Measurements from ENCODE around the gene TIMP2.
"Not testable (repeated sequence)": the region's sequence is repeated elsewhere in the genome, so short reads cannot be mapped to it uniquely, and the experiment has no call there.

The TIMP2 gene

DNA sequence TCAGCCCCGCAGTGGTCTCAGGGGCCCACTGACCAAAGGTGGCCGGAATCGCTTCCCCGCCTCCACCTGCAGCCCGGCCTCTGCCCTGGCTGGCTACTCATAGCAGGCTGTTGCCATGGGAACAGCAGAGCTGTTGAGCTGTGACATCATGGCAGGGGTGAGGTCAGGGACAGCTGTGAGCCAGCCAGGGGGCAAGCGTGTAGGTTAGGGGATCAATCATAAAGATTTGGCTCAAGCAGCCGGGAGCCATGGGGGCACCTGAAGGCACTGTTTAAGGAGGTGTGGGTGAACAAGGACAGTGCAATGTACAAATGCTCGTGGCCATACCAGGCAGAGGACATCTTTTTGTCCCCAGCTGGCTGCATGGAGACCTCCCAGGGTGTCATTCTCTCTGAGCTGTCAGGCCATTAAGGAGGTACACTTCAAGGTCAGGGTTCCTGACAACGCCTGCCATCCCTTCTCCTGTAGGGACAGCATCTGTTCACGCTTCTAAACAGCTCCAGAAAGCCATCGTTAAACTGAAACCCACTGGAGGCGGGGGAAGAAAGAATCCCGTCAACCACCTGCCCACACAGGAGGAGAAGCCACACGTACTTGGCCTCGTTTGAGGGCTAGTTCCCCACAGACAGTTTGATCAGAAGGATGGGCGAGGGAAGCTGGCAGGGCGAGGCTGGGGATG, 21.9 kb downstream of the TIMP2 start, which contains the start of gene CEP295NL:
TSS of gene CEP295NL (minus strand) at position 101 of the 679 bp plus-strand sequence. CDS start 1,373 bp downstream, outside the sequence.
- DNase-seq = peak; percentile 90

DNA sequence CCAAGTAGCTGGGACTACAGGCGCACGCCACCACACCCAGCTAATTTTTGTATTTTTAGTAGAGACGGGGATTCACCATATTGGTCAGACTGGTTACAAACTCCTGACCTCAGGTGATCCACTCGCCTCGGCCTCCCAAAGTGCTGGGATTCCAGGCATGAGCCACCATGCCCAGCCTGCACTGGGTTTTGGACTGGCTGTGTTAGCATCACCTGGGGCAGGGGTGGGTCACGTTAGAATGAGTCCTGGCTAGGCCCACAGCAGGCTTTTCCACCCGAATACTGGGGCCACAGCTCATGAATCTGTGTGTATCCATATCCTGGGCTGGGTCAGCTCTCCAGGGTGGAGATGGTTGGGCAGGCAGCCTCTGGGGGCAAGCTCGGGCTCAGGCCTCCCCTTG, 23.0 kb downstream of the TIMP2 start:
- not testable (repeated sequence) for DNase-seq

- DNase-seq = no peak
Observed at GRCh38 chr17:78901806-78902205, 23.4 kb downstream of the TIMP2 start.

- no peak for DNase-seq
Observed at GRCh38 chr17:78900816-78901215, 24.4 kb downstream of the TIMP2 start.

DNA sequence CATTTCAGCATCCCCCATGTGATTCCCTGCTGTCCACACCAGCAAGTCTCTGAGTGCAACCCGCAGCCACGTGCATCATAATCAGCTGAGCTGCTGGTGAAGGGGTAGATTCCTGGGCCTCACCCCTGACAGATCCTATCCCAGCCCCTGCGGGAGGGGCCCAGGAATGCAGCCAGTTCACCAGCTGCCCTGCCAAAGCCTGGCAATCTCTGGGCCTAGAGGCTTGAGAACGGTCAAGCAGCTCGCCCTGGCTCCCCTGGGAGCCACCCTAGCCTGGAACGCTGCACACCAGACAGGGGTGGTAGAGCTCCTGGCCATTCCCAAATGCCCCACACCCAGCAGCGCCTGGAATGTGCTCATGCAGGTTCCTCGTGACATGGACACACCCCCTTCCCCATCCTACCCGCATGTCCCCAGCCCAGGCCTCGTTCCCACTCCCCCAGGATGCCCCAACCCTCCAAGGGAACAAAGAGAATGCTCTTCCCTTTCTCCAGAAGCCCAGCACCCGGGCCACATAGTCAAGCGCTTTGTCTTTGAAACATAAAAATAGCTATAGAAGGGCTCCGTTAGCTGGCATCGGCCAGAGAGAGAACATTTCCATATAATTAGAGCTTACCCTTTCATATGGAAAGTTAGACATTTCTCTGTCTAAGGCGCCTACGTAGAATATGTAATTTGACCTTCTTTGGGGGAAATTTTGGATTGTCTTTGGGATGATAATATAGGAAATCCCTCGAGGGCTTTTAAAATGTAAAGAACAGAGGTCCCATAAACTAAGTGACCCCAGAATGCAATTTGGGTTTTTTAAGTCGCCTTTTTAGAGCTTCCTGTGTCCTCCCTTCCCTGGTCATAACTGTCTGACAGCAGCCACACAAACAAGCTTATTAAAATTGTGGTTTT, 25.6 kb downstream of the TIMP2 start:
- no peak for DNase-seq

GRCh38 chr17:78898947-78899346, 26.2 kb downstream of the TIMP2 start:
- no peak for DNase-seq

DNA sequence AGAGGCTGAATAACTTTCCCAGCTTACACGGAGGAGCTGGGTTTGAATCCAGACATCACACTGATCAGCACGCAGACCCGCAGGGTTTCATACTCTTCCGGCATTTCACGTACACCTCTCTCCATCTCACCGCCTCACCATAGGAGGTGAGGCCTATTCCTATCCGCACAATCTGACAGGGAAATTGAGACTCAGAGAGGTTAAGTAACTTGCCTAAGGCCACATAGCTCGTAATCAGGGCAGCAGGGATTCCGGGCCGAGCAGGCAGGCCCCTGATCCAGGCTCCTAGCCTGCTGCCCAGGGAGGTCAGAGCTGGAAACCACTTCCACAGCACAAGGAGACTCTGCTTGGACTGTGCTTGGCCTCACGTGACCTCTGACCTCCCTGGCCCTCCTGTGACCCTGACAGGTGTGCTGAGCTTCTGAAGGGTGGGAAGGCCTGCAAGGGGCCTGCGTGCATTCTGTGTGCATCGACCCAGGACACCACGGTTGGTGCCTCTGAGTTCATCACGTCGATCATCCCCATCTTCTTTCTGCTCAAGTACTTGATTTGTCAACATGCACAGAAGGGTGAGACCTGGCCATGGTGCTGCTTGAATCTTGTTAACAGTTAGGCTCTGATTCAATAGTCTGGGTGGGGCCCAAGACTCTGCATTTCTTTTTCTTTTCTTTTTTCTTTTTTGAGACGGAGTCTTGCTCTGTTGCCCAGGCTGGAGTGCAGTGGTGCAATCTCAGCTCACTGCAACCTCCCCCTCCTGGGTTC, 26.9 kb downstream of the TIMP2 start:
- no peak for DNase-seq

DNA sequence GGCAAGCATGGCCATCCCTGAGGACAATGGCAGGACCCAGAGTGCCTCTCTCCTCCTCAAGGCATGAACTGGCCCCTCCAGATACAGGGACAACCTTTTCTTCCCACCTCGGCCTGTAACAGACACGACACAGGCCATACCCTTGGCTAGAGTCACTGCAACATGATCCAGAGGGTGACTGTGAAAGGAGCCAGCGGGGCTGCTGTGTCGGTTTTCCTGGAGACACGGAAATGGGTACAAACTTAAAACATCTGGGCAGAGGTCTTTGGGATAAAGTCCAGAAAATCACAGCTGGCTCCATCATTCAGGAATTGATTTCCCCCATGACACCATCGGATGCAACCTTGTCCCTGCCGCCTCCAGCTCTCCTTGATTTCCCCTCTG, 27.5 kb downstream of the TIMP2 start:
- no peak for DNase-seq

DNA sequence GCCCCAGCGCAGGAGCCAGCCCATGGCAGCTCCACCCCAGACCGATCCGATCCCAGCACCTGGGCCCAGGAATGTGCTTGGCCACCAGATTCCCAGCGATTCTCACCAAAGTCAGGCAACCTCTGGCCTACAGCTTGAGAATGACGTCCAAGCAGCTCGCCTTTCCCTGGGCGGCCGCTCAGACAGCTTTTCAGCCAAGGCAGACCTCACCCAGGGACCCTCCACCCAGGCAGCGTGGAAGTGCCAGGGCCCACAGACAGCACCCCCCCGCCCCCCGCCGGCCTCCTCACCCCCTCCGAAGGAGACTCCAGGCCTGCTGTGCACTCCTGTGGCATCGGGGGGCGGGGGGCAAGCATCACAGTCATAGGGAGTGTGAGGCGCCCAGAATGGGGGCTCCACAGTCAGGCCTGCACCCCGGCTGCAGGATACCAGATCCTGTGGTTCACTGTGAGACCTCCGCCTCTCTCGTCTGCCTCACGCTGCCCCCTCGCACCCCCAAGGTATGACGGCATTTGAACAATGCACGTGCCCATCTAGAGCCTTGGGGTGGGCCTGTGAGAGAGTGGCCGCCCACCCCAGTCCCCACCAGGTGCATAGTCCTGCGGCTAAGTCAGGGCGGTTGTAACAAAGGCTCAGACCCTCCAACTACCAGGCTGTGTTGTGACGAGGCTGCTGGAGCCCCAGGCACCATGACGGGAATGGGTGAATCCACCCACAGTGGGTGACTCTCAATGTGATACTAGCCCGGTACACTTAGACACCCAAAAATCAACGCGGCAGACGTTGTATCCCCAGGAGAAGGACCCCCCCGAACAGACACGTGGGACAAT, 28.1 kb downstream of the TIMP2 start:
- DNase-seq = no peak

GRCh38 chr17:78896091-78896833, 28.9 kb downstream of the TIMP2 start:
- DNase-seq = no peak

DNA sequence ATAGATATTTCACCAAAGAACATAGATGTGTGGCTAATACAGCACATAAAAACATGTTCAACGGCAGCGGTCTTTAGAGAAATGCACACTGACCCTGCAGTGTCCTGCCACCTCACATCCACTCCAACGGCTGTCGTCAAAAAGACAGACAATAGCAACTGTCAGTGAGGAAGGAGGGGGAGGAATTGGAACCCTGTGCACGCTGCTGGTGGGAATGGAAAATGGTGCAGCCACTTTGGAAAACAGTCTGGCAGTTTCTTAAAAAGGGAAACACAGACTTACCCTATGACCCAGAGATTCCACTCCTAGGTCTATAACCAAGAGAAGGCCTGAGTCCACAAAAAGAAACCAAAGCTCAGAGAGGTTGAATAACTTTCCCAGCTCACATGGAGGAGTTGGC, 29.9 kb downstream of the TIMP2 start:
- no peak for DNase-seq

GRCh38 chr17:78893684-78894083, 31.5 kb downstream of the TIMP2 start:
- DNase-seq = no peak

- no peak for DNase-seq
Observed at GRCh38 chr17:78892936-78893379, 32.2 kb downstream of the TIMP2 start.

DNA sequence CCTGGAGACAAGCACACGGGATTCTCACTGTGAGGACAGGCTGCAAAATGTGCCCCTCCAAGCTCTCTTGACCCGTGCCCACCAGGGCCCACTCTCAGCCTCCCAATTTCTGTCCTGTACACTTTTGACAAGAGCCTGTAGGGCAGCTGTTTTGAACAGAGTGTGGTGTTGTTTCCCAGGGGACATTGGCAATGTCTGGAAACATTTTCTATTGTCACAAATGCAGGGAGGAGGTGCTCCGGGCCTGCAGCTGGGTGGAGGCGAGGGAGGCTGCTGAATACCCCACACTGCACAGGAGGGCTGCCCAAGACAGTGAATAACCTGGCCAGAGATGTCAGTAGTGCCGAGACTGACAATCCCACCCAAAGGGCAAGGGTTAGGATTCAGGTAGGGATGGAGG, 32.7 kb downstream of the TIMP2 start:
- no peak for DNase-seq

- DNase-seq = no peak
Observed at GRCh38 chr17:78892062-78892456, 33.1 kb downstream of the TIMP2 start.

DNA sequence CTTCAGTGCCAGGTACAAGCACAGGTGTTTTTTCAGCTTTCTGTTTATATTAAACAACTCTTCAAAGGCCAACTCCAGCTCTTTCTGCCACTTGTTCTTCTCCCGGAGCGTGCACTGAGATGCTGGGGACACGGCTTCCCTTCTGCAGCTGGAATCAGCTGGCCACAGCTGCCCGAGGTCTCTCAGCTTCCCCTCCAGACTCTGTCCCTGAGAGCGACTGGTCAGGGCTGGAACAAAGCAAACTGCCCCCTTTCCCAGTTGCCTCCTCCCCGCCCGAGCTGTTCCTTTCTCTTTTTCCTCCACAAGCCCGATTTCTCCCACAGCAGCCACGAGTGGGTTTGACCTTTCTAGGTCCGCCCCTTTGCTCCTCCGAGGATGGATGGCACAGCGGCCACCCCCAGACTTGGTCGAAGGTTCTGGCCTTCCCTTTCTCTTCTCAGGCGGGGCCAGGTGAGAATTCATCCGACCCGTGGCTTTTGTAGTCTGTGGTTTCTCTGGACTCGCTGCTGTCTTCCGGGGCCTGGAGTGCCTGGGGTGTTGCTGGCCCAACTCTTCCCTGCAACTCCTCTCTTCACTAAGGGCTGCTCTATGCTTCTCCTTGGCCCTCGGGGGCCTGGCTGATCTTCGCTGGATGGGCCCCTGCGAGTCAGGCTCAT, 33.7 kb downstream of the TIMP2 start:
- no peak for DNase-seq

- no peak for DNase-seq
Observed at GRCh38 chr17:78890498-78890897, 34.7 kb downstream of the TIMP2 start.

- not testable (repeated sequence) for DNase-seq
Observed at GRCh38 chr17:78890096-78890495, 35.1 kb downstream of the TIMP2 start.

DNA sequence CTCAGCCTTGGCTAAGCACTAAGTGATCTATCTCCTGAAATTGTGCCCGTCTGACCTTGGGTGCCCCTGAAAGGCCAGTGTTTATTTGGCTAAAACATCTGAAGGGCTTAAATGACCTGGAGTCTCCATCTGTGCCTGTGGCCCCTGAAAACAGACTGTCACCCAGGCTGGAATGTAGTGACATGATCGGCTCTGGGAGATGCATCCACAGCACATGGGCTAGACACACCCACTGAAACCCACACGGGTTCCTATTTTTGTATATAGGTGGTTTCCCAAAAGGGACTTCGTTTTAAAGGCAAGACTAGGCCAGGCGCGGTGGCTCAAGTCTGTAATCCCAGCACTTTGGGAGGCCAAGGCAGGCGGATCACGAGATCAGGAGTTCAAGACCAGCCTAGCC, 35.7 kb downstream of the TIMP2 start:
- no peak for DNase-seq

GRCh38 chr17:78888941-78889518, 36.2 kb downstream of the TIMP2 start:
- DNase-seq = peak; percentile 8

DNA sequence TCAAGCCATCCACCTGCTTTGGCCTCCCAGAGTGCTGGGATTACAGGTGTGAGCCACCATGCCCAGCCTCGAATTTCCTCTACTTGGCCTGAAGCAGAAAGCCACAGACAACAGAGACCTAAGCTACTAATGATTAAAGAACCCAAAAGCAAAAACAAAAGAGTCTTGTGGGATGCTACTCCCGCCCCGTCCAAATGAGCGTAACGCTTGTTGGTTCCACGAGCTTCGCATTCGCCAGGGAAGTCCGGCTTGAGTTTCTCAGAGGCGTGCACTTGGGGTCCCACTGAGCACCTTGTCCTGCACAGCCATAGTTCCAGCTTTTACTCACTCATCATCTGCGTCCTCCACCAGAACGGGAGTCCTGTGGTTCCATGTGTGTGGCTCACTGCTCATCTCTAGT, 38.2 kb downstream of the TIMP2 start:
- DNase-seq = no peak
